Osteocyte (in vitro differentiated cells): ENCODE results near the gene CDH13. TPM values are rescaled to one million over a fixed set of nuclear protein-coding genes. Genes with fewer than 3 reads are reported as not detected.

Source experiments
- DNase-seq: peaks from one replicate; pipeline ENCODE4 v3.0.0; 2021; ENCODE audit warnings: mixed read lengths; ENCODE audit not compliant: unreplicated experiment; ENCODE audit errors: extremely low spot score
- H3K27ac Mint-ChIP-seq: one replicate; pipeline ENCODE4 v1.8.0; 2021; ENCODE audit warnings: mild to moderate bottlenecking, mixed read lengths; ENCODE audit not compliant: unreplicated experiment
- H3K27me3 Mint-ChIP-seq: one replicate; pipeline ENCODE4 v1.8.0; 2021; ENCODE audit warnings: mixed read lengths; ENCODE audit not compliant: unreplicated experiment
- H3K36me3 Mint-ChIP-seq: one replicate; pipeline ENCODE4 v1.8.0; 2021; ENCODE audit warnings: mixed read lengths; ENCODE audit not compliant: unreplicated experiment
- H3K4me1 Mint-ChIP-seq: one replicate; pipeline ENCODE4 v1.8.0; 2021; ENCODE audit warnings: mixed read lengths; ENCODE audit not compliant: unreplicated experiment
- H3K4me3 Mint-ChIP-seq: one replicate; pipeline ENCODE4 v1.8.0; 2021; ENCODE audit warnings: mild to moderate bottlenecking, moderate library complexity, mixed read lengths; ENCODE audit not compliant: unreplicated experiment
- H3K9me3 Mint-ChIP-seq: one replicate; pipeline ENCODE4 v1.8.0; 2021; ENCODE audit warnings: mixed read lengths; ENCODE audit not compliant: unreplicated experiment
- total RNA-seq: library from RNA; stranded (reverse); gene quantifications from 2 replicates; pipeline ENCODE4 v1.2.1, GENCODE V29; 2021
- TF ChIP-seq, protein P1 (sequence below): fragments of 200-600 bp; sonication (generic); IDR thresholded peaks from 2 replicates; pipeline ENCODE4 v1.5.0; 2021; ENCODE audit warnings: antibody characterized with exemption, mild to moderate bottlenecking, moderate library complexity

The CDH13 gene
- total RNA-seq, 1 donor from 2014 or later = 27.0 TPM

DNA sequence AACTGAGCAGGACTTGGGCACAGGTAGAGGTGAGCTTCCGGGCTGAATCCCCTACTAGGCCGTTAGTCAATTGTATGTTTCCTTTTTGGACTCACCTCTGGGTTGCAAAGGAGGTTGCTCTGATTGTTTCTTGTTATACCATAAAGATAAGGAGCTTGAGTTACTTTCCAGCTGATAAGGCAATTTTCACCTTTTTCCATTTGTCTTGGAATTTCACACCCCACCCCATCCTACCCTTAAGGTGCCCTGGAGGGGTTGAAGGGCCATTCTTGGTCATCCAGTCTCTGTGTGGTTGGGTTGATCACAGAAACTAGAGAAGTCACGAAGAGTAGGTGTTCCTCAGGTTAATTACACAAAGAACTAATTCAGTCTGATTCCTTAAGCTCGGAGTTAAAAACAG, 162.2 kb downstream of the CDH13 start:
- Mint-ChIP-seq H3K9me3 (no peaks in the 10 kb centered on the region), H3K36me3 (no peaks in the 10 kb centered on the region), H3K4me1 (peaks cover 7% of the 10 kb centered on the region), H3K4me3 (no peak overlapping the region), H3K27me3 (no peaks in the 10 kb centered on the region), H3K27ac (no peak overlapping the region)
- no peak for DNase-seq
- TF ChIP-seq, protein P1, sequence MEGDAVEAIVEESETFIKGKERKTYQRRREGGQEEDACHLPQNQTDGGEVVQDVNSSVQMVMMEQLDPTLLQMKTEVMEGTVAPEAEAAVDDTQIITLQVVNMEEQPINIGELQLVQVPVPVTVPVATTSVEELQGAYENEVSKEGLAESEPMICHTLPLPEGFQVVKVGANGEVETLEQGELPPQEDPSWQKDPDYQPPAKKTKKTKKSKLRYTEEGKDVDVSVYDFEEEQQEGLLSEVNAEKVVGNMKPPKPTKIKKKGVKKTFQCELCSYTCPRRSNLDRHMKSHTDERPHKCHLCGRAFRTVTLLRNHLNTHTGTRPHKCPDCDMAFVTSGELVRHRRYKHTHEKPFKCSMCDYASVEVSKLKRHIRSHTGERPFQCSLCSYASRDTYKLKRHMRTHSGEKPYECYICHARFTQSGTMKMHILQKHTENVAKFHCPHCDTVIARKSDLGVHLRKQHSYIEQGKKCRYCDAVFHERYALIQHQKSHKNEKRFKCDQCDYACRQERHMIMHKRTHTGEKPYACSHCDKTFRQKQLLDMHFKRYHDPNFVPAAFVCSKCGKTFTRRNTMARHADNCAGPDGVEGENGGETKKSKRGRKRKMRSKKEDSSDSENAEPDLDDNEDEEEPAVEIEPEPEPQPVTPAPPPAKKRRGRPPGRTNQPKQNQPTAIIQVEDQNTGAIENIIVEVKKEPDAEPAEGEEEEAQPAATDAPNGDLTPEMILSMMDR = no peak

DNA sequence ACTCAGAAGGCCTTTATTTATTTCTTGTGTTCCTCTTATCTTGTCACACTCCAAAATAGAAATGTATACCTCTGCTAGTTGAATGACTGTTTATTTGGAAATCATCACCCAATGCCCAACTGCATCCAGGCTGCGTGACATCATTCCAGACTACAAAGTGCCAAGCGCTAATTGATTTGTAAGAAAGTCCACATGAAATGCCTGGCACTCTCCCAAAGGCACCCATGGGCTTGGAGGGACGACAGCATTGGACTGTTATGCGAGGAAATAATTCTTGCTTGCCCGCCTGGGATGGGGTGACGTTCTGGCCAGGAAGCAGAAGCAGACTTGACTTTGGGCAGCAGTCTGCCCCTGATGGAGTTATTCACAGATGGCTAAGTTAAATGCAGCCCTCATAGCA, 165.9 kb downstream of the CDH13 start:
- peaks cover 3% of the 10 kb centered on the region for H3K4me1 Mint-ChIP-seq
- no peaks in the 10 kb centered on the region for H3K9me3 Mint-ChIP-seq
- no peak overlapping the region for H3K4me3 Mint-ChIP-seq
- TF ChIP-seq, protein P1 = no peak
- H3K27ac Mint-ChIP-seq = no peak overlapping the region
- no peak for DNase-seq
- H3K27me3 Mint-ChIP-seq = no peaks in the 10 kb centered on the region
- no peaks in the 10 kb centered on the region for H3K36me3 Mint-ChIP-seq

DNA sequence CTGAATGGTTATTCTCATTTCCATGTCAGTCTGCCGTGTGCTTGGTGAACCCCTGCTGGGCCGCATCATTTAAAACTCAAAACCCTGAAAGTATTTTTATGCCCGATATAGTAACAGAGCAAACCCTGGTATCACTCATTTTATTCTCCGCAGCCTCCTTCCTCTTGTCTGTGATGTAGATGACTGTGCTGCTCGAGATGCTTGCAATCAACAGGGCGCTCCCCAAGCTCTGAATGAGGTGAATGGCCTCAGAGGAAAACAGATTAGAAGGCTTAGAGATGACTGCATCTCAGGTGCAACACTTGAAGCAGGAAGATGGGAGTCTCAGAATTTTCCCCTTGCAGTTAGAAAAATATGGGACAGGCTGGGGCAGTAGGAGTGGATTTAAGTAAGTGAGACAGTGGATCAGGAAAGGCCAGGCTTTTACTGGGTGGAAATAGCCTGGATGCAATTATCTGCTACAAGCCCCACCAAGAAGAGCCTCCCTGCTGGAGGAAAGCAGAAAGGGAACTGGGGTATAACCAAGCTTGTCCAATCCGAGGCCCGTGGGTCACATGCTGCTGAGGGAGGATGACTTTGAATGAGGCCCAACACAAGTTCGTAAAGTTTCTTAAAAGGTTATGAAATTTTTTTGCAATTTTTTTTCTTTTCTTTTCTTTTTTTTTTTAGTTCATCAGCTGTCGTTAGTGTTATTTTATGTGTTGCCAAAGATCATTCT, 166.9 kb downstream of the CDH13 start:
- peaks cover 3% of the 10 kb centered on the region for H3K4me1 Mint-ChIP-seq
- no peaks in the 10 kb centered on the region for H3K36me3 Mint-ChIP-seq
- no peaks in the 10 kb centered on the region for H3K9me3 Mint-ChIP-seq
- H3K27me3 Mint-ChIP-seq = no peaks in the 10 kb centered on the region
- TF ChIP-seq, protein P1 = no peak
- no peak overlapping the region for H3K4me3 Mint-ChIP-seq
- no peak overlapping the region for H3K27ac Mint-ChIP-seq
- no peak for DNase-seq

DNA sequence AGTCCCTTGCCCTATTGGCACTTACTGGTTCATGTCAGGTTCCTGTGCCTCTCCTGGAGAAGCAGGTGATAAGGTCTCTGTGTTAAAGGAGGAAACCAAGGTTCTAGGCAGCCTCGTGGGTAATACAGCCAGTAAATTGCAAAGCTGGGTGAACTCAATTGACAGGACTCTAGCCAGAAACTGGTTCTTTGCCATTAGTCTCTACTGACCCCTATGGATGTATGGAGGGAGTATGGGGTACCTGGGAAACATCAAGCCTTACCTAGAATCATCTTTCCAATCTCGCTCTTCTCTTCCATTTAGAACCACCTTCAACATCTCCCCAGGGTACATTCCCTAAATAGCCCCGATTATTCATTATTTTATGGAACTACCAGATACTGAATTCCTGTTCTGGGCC, 169.3 kb downstream of the CDH13 start:
- Mint-ChIP-seq H3K36me3 (no peaks in the 10 kb centered on the region), H3K27ac (no peak overlapping the region), H3K4me3 (no peak overlapping the region), H3K9me3 (no peaks in the 10 kb centered on the region), H3K4me1 (peaks cover 3% of the 10 kb centered on the region), H3K27me3 (no peaks in the 10 kb centered on the region)
- DNase-seq = no peak
- TF ChIP-seq, protein P1 = peak; percentile 7

DNA sequence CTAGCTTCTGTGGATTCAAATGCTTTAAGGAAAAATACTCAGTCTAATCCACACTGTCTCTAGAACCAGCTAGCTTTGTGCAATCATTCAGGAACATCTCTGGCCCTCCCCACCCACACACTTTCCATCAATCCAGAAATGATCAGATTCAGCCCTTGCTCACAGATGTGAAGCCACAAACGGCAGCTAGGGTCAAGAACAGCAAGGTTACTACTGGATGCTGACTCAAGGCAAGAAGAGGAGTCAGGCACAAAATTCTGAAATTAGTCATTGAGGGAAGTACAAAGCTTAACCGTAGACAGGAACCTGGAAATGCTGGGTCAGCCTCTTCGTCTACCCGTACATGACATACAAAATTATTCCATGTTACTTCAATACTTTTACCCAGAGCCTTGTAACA, 174.6 kb downstream of the CDH13 start:
- TF ChIP-seq, protein P1 = no peak
- Mint-ChIP-seq H3K9me3 (no peaks in the 10 kb centered on the region), H3K27me3 (no peaks in the 10 kb centered on the region), H3K36me3 (no peaks in the 10 kb centered on the region), H3K4me3 (no peak overlapping the region), H3K27ac (no peak overlapping the region), H3K4me1 (no peaks in the 10 kb centered on the region)
- no peak for DNase-seq
